GM19099 (cell line): ENCODE results near the gene WNT8A.

ENCODE experiments used
- POLR2A ChIP-seq: IDR thresholded peaks from 3 replicates; pipeline ENCODE4 v1.6.1; 2011; ENCODE audit warnings: low read depth; ENCODE audit not compliant: insufficient read length; ENCODE audit errors: extremely low read depth

Gene WNT8A

DNA sequence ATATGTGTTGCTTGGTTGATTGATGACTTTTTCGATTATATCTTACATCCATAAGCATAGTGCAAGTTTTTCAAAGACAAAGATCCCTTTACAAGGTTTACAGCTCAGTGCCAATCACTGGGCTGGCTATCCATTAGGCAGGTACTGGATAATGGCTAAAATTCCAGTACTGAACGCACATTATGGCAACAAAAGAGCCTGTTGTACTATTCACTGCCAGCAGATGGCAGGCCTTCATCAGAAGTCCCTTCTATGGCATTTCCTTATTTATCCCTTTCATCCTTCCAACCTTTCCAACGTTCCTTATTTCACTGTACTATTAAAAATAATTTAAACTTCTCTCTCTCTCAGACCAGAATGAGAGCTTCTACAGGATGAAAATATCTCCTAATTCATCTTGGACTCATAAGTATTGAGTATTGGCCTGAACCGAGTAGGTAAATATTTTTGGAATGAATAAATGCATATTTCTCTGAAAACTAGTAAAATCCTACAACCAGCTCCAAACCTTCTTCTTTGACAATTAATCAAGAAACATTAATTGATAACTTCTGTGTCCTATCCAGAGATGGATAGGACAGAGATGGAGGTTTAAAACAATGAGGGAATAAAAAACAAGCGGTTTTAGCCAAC, 6.7 kb upstream of the WNT8A start:
- no peak for TF ChIP-seq POLR2A

DNA sequence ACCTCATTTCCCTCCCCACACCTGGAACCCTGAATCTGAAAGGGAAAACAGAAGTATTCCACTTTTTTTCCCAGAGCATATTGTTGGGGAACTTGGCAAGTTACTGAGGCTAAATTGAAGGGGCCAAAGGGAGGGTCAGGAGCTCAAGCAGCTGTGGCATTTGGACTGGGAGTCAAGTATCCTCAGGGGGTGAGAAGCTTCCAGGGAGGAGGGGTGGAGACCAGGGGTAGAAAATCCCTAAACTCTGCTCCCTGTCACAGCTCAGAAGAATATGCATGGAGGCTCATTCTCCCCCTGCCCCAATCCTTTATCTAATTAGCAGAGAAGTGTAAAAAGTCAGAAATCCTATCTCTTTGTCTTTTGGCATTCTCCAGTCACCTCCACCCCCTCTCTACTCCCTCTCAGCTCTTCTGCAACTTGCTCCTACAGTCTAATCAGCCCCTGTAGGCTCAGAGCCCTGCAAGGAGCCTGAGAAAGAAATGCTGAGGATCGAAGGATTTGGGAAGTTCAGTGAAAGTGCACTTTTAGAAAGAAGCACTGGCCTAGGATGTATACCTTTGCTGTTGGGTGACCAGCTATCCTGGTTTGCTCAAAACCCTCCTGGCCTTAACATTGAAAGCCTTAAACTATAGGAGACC, 5.7 kb upstream of the WNT8A start:
- no peak for TF ChIP-seq POLR2A

DNA sequence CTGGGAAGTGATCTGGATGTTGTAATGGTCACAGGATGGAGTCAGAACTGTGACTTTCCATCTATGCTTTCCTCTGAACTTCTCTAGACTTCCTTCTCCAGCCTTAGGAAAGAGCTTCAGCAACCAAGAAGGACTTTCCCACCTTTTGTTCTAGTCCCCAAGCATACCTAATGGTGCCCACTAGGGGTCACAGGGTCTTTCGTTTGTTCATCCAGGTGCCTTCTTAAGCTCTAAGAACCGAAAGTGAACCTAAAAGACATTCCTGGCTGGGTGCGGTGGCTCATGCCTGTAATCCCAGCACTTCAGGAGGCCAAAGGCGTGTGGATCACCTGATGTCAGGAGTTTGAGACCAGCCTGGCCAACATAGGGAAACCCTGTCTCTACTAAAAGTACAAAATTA, 1.8 kb upstream of the WNT8A start:
- no peak for TF ChIP-seq POLR2A

DNA sequence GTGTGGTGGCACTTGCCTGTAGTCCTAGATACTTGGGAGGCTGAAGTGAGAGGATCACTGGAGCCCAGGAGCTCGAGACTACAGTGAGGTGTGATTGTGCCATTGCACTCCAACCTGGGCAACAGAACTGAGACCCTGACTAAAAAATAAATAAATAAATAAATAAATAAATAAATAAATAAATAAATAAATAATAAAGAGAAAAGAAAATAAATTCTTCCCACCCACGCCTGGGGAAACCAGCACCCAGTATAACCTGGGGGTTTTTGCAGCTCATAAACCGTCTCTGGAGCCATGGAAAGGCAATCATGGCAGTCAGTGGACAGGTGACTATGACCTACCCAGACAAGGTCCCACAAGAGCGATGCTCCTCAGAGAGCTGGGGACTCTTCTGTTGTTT, 7.9 kb downstream of the WNT8A start:
- no peak for TF ChIP-seq POLR2A

DNA sequence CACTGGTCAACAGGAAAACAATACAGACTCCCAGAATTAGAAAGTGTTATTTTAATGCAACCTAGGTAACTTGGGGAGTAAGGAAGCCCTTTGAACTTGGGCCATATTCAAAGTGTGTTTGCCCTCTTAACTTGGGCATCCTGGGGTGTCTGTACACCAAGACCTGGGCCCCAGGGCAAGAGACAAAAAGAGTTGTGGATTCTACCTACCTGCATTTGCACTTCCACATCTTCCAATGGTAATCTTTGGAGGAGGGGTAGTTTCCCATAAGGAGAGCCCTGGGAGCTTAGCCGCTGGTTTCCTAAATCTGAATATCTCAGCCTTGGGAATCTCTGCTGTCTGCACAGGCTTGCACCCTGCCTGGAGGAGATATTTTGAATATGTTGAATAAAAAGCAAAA, 8.5 kb downstream of the WNT8A start:
- TF ChIP-seq POLR2A = no peak

DNA sequence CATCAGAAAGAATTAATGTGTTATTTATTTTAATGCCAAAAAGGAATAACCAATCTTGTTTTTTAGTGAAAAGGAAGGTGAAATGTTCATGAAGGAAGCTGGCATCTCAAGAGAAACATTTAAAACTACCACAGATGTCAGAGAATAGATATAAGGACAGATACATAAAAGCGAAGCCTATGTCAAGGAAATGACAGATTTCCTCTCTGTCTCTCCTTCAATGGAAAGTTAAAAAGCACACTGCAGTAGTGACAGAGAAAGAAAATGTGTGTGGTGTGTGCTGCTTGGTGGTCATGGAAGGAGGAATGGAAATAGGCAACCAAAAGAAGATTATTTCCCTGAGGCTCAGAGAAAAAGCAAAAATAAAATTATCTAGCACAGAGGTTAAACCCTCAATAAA, 9.2 kb downstream of the WNT8A start:
- no peak for TF ChIP-seq POLR2A

DNA sequence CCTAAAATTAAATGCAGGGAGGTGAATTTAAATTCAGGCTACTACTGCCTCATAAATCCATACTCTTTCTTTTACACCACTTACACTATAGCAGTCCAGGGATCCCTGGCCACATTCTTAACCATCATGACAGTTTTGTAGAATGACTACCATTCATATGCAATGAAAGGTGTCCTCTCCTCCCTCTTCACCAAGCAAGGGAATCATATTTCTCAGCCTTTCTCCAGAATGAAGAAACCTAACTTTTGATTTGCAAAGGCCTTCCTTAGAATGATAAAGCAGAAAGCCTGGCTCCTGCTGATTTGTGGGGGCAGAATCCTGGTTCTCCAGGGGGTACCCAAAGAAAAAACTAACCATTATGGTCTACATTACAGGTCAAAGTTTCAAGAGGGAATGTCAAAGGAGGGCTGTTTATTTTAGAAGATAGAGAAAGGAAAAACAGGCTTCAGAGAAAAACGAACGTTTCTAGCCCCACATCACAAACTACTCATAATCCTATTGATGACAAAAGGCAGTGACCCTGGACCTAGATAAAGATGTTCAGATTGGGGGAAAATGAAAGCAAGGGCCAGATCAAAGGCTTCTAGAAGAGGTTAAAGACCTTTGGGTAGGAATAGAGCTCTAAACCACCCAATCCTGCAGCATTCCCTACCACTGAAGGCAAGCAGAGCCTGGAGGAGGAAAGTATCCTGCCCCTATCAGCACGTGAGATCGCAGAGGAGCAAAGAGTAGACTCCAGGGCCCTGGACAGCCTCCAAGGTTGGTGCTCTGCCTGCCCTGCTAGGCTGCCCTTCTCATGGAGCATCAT, 11.5 kb downstream of the WNT8A start:
- TF ChIP-seq POLR2A = no peak

DNA sequence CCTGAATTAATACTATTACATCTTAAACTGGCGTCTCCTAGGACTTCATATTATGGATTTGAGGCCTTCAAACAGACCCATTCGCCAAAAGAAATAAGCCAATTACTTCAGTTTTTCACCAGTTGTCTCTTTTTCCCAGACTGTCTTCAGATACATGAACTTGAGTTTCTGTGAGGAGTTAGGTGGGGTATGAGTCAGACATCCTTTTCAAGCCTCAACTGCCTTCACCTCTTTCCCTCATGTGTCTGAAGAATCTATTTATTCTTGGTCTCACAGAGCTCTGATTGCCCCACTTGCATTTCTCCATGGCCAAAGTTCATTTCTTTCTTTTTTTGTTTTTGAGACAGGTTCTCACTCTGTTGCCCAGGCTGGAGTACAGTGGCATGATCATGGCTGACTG, 12.5 kb downstream of the WNT8A start:
- no peak for TF ChIP-seq POLR2A

DNA sequence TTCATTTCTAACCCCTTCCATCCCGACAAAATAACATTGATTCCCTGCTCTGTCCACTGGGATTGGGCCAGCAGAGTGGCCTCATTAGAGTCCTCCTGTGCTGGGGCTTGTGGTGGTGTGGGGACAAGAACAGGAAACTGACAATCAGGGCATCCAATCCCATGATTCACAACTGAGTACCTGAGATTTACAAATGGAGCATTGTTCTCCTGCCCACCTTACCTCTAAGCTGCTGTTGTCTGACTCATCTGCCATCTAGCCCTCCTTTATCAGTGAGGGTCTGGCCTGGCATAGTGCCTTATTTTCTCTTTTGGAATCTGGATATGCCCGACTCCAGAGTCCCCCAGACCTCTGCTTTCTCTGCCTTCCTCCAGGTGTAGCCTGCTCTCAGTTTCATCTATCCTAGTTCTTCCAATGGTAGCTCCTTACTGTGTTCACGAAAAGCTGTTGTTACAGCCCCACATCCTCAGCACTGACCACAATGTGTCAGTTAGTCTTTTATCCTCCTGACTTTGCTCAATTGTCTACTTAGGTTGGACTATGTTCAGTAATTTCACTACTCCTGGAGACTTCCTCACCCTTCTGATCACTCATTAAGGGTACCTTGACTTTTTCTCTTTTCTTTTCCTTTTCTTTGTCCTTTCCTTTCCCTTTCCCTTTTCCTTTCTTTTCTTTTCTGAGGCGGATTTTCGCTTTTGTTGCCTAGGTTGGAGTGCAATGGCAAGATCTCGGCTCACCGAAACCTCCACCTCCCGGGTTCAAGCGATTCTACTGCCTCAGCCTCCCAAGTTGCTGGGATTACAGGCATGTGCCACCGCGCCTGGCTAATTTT, 13.4 kb downstream of the WNT8A start:
- no peak for TF ChIP-seq POLR2A

DNA sequence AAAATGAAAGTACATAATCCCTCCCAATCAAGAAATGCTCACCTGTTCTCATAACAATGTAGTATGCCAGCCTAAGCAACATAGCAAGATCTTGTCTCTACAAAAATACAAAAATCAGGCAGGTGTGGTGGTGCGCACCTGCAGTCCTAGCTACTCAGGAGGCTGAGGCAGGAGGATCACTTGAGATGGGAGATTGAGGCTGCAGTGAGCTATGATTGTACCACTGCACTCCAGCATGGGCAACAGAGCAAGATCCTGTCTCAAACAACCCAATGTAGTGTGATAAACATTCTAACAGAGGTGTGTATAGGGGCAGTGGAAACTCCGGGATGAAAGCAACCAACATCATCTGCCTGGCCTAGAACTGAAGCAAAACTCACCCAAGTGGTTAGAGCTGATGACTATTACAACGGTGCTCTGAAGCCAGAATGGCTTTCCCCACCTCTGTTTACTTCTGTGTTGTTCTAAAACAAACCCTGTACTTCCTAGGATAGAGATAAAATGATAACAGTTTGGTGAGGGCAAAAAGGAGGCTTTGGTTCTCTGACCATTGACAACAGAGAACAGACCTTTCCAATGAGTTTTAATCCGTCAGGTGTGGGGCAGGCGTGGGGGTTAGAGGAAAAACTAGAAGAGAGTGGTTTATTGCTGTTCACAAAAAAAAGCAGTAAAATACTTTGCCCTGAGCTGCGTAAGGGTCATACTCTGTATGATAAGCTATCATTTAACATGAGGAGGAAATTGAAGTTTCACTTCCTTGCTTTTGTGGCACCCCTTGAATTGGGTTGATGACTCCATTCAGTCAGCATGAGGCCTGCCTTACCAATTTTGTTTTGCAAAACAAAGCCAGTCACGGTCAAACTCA, 18.9 kb downstream of the WNT8A start:
- no peak for TF ChIP-seq POLR2A

DNA sequence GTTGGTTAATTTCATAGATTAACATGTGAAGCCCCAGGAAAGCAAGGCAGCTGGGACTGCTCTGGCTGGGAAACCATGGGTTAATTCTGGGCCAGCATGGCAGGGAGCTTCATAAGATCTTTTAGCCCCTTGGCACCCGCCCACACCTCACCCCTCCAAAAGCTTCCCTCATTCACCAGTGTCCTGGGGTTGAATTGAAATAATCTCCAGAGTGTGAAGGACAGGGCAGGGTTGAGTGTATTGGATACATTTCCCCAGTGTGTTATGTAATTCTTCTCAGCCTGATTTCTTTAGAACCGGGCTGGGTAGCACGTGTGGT, 19.4 kb downstream of the WNT8A start:
- TF ChIP-seq POLR2A = no peak

DNA sequence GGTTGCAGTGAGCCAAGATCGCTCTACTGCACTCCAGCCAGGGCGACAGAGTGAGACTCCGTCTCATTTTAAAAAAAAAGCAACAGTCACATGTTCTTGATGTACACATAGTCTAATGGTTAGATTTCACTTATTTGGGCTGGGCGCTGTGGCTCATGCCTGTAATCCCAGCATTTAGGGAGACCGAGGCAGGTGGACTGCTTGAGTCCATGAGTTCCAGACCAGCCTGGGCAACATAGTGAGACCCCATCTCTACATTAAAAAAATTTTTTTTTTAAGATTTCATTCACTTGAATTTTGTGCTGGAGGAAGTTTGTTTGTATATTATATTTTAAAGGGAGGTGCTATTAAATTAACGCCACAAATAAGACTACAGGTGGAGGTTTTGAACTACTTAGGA, 21.9 kb downstream of the WNT8A start:
- TF ChIP-seq POLR2A = no peak

DNA sequence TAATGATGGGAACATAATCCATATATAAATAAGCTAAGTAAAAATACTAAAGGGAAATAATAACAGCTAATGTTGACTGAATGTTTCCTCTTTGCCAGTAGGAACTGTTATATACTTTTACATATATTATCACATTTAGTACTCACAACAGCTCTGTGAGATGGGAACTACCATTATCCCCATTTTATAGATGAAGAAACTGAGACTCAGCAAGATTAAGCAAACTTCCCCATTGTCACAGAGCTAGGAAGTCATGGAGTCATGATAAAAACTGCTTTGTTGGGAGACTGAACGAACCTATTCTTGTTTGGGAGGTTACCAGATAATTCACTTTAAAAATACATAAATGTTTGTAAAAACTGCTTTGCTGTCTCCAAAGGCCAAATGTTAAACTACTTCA, 23.4 kb downstream of the WNT8A start:
- TF ChIP-seq POLR2A = no peak

DNA sequence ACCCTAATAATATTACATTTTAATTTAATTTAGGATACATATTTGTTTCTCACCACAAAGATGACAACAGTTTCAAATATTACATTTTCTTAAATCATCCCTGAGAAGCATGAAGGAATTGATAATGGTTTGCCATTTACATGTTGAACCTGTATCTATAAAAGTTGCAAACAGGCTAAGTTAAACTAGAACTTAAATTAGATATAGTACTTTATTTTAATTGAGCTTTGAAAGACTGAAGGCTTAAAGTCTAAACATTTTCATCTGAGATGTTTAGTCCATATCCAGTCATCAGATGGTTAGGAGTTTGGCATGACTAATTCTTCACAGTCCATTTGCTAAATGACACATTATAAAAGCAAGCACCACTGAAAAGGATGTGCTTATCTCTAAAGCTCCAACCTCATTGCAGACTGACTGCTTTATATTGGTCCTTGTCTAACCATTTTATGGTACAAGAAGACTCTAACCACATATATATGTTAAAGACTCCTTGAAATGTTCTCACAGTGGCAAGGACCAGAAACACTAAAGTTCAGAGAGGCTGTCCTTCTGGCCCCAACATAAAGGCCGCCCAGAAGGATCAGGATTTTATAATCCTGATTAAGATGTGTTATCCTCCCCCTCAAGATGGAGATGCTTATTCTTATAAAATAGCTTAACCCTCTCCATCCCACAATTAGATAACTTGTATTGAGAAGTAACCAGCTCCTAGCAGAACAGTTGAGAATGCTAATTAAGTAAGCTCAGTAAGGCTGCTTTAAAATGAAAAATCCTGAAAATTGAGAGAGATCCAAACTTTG, 25.8 kb downstream of the WNT8A start:
- TF ChIP-seq POLR2A = no peak
